Gastroesophageal sphincter (tissue), 3 donors: ENCODE data around the gene TPSD1.

Source experiments
- EP300 ChIP-seq: sonication (generic); formaldehyde crosslinking; IDR thresholded peaks from one replicate; pipeline ENCODE4 v1.6.1; 2017; ENCODE audit warnings: antibody characterized with exemption, mild to moderate bottlenecking
- TF ChIP-seq, protein P1 (sequence below), 4 experiments: fragments of 200-600 bp in 2 of 4; fragments of 450-650 bp in 2 of 4; sonication (generic) in 1 of 4; IDR thresholded peaks; one replicate each; pipeline ENCODE4 v1.5.1; 2017 to 2019; ENCODE audit warnings: antibody characterized with exemption in 4 of 4, mild to moderate bottlenecking in 2 of 4, moderate library complexity in 2 of 4

DNA sequence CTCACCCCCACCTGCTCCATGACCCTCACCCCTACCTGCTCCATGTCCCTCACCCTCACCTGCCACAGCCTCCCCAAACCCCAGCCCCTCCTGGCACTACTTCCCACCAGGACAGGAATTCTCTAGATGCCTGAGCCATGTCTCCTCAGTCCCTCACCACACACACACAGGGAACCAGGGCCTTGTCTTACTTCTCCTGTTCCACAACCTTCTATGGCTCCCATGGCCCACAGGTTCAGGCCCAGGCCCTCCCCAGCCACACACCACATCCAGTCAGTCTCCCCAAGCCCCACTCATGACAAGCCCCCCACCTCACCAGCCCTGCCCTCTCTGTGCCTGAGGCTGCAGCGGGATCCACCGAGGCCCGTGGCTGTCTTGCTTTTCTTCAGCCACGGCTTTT, 50.5 kb downstream of the TPSD1 start:
- TF ChIP-seq, protein P1, sequence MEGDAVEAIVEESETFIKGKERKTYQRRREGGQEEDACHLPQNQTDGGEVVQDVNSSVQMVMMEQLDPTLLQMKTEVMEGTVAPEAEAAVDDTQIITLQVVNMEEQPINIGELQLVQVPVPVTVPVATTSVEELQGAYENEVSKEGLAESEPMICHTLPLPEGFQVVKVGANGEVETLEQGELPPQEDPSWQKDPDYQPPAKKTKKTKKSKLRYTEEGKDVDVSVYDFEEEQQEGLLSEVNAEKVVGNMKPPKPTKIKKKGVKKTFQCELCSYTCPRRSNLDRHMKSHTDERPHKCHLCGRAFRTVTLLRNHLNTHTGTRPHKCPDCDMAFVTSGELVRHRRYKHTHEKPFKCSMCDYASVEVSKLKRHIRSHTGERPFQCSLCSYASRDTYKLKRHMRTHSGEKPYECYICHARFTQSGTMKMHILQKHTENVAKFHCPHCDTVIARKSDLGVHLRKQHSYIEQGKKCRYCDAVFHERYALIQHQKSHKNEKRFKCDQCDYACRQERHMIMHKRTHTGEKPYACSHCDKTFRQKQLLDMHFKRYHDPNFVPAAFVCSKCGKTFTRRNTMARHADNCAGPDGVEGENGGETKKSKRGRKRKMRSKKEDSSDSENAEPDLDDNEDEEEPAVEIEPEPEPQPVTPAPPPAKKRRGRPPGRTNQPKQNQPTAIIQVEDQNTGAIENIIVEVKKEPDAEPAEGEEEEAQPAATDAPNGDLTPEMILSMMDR (IDR thresholded peaks at IDR 0.05): no peak
- no peak for TF ChIP-seq EP300
